NT2/D1 (cell line): ENCODE data around the gene CDKN2A.

Experiments
- SUZ12 ChIP-seq: IDR thresholded peaks from 2 replicates; pipeline ENCODE4 v1.6.1; 2011; ENCODE audit not compliant: insufficient read length, insufficient read depth; ENCODE audit errors: extremely low read depth
- YY1 ChIP-seq: IDR thresholded peaks from 2 replicates; pipeline ENCODE4 v1.6.1; 2011; ENCODE audit not compliant: insufficient read length, insufficient read depth

DNA sequence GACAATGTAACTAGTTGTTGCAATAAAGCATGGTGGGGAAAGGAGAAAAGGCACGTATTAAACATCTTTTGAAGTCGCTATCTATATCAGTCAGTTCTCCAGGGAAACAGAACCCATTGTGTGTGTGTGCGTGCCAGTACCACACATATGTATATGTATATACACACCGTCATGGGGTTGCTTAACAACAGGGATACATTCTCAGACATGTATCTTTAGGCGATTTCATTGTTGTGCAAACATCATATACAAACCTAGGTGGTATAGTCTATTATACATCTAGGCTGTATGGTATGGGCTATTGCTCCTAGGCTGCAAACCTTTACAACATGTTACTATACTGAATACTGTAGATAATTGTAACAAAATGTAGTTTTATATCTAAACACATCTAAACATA is 2.7 kb upstream of the CDKN2A start:
- TF ChIP-seq YY1: no peak
- TF ChIP-seq SUZ12: no peak
